ENCODE results near the gene ABCC12. TPM values are rescaled to one million over a fixed set of nuclear protein-coding genes. Genes with fewer than 3 reads are reported as not detected.

ABCC12 gene
- total RNA-seq, 1 experiment from 2014 or later, result not detected

DNA sequence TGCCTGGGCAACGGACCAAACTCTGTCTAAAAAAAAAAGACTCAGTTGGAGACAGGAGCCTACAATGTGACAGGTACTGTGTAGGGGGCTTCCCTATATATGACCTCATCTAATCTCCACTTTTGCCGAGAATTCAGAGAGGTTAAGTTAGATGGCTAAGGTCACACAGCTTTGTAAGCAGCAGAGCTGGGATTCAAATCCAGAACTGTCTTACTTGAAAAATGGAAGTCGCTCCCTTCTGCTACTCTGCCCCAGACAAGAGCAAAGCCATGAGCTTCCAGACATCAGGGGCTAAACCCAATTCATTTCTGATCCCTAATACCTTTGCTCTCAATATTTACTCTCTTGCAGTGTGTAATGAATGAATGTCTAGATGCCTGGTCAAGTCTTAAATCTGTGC is 41.5 kb upstream of the ABCC12 start:
- H3K9ac ChIP-seq (ENCODE audit: low read length), result no peak overlapping the region
- no peak overlapping the region for H3K4me2 ChIP-seq (ENCODE audit: low read length)
- ATAC-seq (no peak), DNase-seq (ENCODE audit: low read depth, low spot score) (no peak)
- H3K79me2 ChIP-seq (ENCODE audit: insufficient read depth, low read length), result no peaks in the 10 kb centered on the region
- no peaks in the 10 kb centered on the region for H3K36me3 ChIP-seq (ENCODE audit: control insufficient read depth in 1 of 2, insufficient read depth in 2 of 2, low read length in 2 of 2)
- no peak overlapping the region for H2AFZ ChIP-seq (ENCODE audit: low read depth, low read length, poor library complexity, severe bottlenecking)
- no peaks in the 10 kb centered on the region for H3K9me2 ChIP-seq (ENCODE audit: insufficient read depth)
- TF ChIP-seq POLR2AphosphoS5 (IDR thresholded peaks at IDR 0.05; ENCODE audit: low read depth, low read length) (no peak), ZNF274 (IDR thresholded peaks at IDR 0.05; ENCODE audit: low read depth, low read length) (no peak)
- H4K20me1 ChIP-seq (ENCODE audit: insufficient read depth), result no peaks in the 10 kb centered on the region
- H3K4me3 ChIP-seq (replicated peaks in 1 of 2; ENCODE audit: low read depth in 1 of 2, low read length in 2 of 2), result no peak overlapping the region
- H3K9me3 ChIP-seq (ENCODE audit: control insufficient read depth in 1 of 2, insufficient read depth in 1 of 2, low read depth in 1 of 2, low read length in 2 of 2), result no peaks in the 10 kb centered on the region
- CTCF ChIA-PET, result no interaction called here
- no peak overlapping the region for H3K27ac ChIP-seq (ENCODE audit: low read depth, low read length)
- POLR2A ChIA-PET, result no interaction called here
- intact Hi-C loops (cut with micrococcal nuclease), result no loop called here
- H3K27me3 ChIP-seq (ENCODE audit: insufficient read depth, low read length), result no peaks in the 10 kb centered on the region
- no peaks in the 10 kb centered on the region for H3K4me1 ChIP-seq (ENCODE audit: control insufficient read depth in 1 of 2, insufficient read depth in 2 of 2, low read length in 2 of 2)
- RAD21 ChIA-PET (ENCODE audit: low non-redundant PET in 1 of 2, low total read pairs in 2 of 2, uncharacterized antibody in 2 of 2, unreplicated experiment in 2 of 2), result no interaction called here
- BruUV-seq (replicated peaks), result no TSS peak

GRCh38 chr16:48194828-48195556 is 39.2 kb upstream of the ABCC12 start:
- no peak overlapping the region for H3K4me3 ChIP-seq (replicated peaks in 1 of 2; ENCODE audit: low read depth in 1 of 2, low read length in 2 of 2)
- TF ChIP-seq FOSL1 (IDR thresholded peaks at IDR 0.05; ENCODE audit: low read depth) (no peak), EZH2 (IDR thresholded peaks at IDR 0.05) (no peak), SIN3A (IDR thresholded peaks at IDR 0.05; ENCODE audit: low read depth) (no peak), SRF (IDR thresholded peaks at IDR 0.05; ENCODE audit: low read depth) (no peak), ELF1 (IDR thresholded peaks at IDR 0.05; ENCODE audit: borderline replicate concordance, low read depth) (no peak), YY1 (IDR thresholded peaks at IDR 0.05; ENCODE audit: extremely low read depth, insufficient replicate concordance, low read depth, low read length) (no peak), POLR2AphosphoS5 (IDR thresholded peaks at IDR 0.05; ENCODE audit: low read depth, low read length) (no peak), EGR1 (IDR thresholded peaks at IDR 0.05; ENCODE audit: low read depth) (no peak), SP1 (IDR thresholded peaks at IDR 0.05; ENCODE audit: low read depth) (no peak), TCF7L2 (IDR thresholded peaks at IDR 0.05; ENCODE audit: borderline replicate concordance, extremely low read depth, insufficient read depth, insufficient read length) (no peak), CBX3 (IDR thresholded peaks at IDR 0.05; ENCODE audit: low read depth) (no peak), CEBPB (IDR thresholded peaks at IDR 0.05; ENCODE audit: low read depth) (no peak), ZFX (IDR thresholded peaks at IDR 0.05) (no peak)
- TF ChIP-seq, protein P1, sequence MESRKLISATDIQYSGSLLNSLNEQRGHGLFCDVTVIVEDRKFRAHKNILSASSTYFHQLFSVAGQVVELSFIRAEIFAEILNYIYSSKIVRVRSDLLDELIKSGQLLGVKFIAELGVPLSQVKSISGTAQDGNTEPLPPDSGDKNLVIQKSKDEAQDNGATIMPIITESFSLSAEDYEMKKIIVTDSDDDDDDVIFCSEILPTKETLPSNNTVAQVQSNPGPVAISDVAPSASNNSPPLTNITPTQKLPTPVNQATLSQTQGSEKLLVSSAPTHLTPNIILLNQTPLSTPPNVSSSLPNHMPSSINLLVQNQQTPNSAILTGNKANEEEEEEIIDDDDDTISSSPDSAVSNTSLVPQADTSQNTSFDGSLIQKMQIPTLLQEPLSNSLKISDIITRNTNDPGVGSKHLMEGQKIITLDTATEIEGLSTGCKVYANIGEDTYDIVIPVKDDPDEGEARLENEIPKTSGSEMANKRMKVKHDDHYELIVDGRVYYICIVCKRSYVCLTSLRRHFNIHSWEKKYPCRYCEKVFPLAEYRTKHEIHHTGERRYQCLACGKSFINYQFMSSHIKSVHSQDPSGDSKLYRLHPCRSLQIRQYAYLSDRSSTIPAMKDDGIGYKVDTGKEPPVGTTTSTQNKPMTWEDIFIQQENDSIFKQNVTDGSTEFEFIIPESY (IDR thresholded peaks at IDR 0.05; ENCODE audit: extremely low read depth, insufficient replicate concordance, low read length), result no peak
- TF ChIP-seq, protein P2, sequence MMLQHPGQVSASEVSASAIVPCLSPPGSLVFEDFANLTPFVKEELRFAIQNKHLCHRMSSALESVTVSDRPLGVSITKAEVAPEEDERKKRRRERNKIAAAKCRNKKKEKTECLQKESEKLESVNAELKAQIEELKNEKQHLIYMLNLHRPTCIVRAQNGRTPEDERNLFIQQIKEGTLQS (IDR thresholded peaks at IDR 0.05), result no peak
- DNase-seq (ENCODE audit: low read depth, low spot score), result no peak
- no peak overlapping the region for H2AFZ ChIP-seq (ENCODE audit: low read depth, low read length, poor library complexity, severe bottlenecking)
- RAD21 ChIA-PET (ENCODE audit: low non-redundant PET in 1 of 2, low total read pairs in 2 of 2, uncharacterized antibody in 2 of 2, unreplicated experiment in 2 of 2), result no interaction called here
- no peak overlapping the region for H3K9ac ChIP-seq (ENCODE audit: low read length)
- POLR2A ChIA-PET, result no interaction called here
- no peaks in the 10 kb centered on the region for H4K20me1 ChIP-seq (ENCODE audit: insufficient read depth)
- H3K27ac ChIP-seq (ENCODE audit: low read depth, low read length), result no peak overlapping the region
- H3K4me2 ChIP-seq (ENCODE audit: low read length), result no peak overlapping the region
- BruUV-seq (replicated peaks), result no TSS peak
- H3K79me2 ChIP-seq (ENCODE audit: insufficient read depth, low read length), result no peaks in the 10 kb centered on the region
- H3K36me3 ChIP-seq (ENCODE audit: control insufficient read depth in 1 of 2, insufficient read depth in 2 of 2, low read length in 2 of 2), result no peaks in the 10 kb centered on the region
- H3K4me1 ChIP-seq (ENCODE audit: control insufficient read depth in 1 of 2, insufficient read depth in 2 of 2, low read length in 2 of 2), result no peaks in the 10 kb centered on the region
- H3K27me3 ChIP-seq (ENCODE audit: insufficient read depth, low read length), result no peaks in the 10 kb centered on the region
- H3K9me3 ChIP-seq (ENCODE audit: control insufficient read depth in 1 of 2, insufficient read depth in 1 of 2, low read depth in 1 of 2, low read length in 2 of 2), result no peaks in the 10 kb centered on the region
- no peaks in the 10 kb centered on the region for H3K9me2 ChIP-seq (ENCODE audit: insufficient read depth)
- CTCF ChIA-PET, result no interaction called here
- intact Hi-C loops (cut with micrococcal nuclease), result no loop called here
- ATAC-seq, result no peak; the same call in 1 of the 2 replicates

Data from HCT116 (cell line).